Testis (tissue), 2 donors: ENCODE results near the gene LCN15.

Source experiments
- CTCF ChIP-seq, 3 experiments: fragments of 450-650 bp in 2 of 3; fragments of 200-600 bp in 1 of 3; sonication (generic) in 1 of 3; IDR thresholded peaks; one replicate each; pipeline ENCODE4 v1.5.1; 2016 to 2019; ENCODE audit warnings: antibody characterized with exemption in 3 of 3, mild to moderate bottlenecking in 2 of 3, moderate library complexity in 1 of 3
- POLR2A ChIP-seq: fragments of 450-650 bp; IDR thresholded peaks from one replicate; pipeline ENCODE4 v1.6.1; 2017; ENCODE audit warnings: antibody characterized with exemption, mild to moderate bottlenecking, moderate library complexity

GRCh38 chr9:136773386-136774044 is 9.2 kb upstream of the LCN15 start:
- TF ChIP-seq POLR2A (no peak), CTCF (IDR thresholded peaks at IDR 0.05) (no peak)
